Ishikawa (cell line): Measurements from ENCODE around the gene GAB3.

Source experiments
- CEBPB ChIP-seq: IDR thresholded peaks from 2 replicates; pipeline ENCODE4 v1.6.1; 2012
- CREB1 ChIP-seq: IDR thresholded peaks from 2 replicates; pipeline ENCODE4 v1.6.1; 2012; ENCODE audit warnings: low read depth
- EGR1 ChIP-seq: IDR thresholded peaks from 2 replicates; pipeline ENCODE4 v1.6.1; 2012
- EP300 ChIP-seq: IDR thresholded peaks from 2 replicates; pipeline ENCODE4 v1.6.1; 2012; ENCODE audit warnings: borderline replicate concordance
- FOXM1 ChIP-seq: IDR thresholded peaks from 2 replicates; pipeline ENCODE4 v1.6.1; 2012; ENCODE audit warnings: low read depth, borderline replicate concordance
- MAX ChIP-seq: IDR thresholded peaks from 2 replicates; pipeline ENCODE4 v1.6.1; 2012
- NFIC ChIP-seq: IDR thresholded peaks from 2 replicates; pipeline ENCODE4 v1.6.1; 2012
- RAD21 ChIP-seq: IDR thresholded peaks from 2 replicates; pipeline ENCODE4 v1.6.1; 2012; ENCODE audit warnings: low read depth
- REST ChIP-seq: IDR thresholded peaks from 2 replicates; pipeline ENCODE4 v1.6.1; 2012; ENCODE audit warnings: low read depth, mild to moderate bottlenecking
- TAF1 ChIP-seq: IDR thresholded peaks from 2 replicates; pipeline ENCODE4 v1.6.1; 2012; ENCODE audit warnings: low read depth, mild to moderate bottlenecking
- TCF12 ChIP-seq: IDR thresholded peaks from 2 replicates; pipeline ENCODE4 v1.6.1; 2012; ENCODE audit warnings: low read depth
- TEAD4 ChIP-seq: IDR thresholded peaks from 2 replicates; pipeline ENCODE4 v1.6.1; 2012
- USF1 ChIP-seq: IDR thresholded peaks from 2 replicates; pipeline ENCODE4 v1.6.1; 2012
- YY1 ChIP-seq: IDR thresholded peaks from 2 replicates; pipeline ENCODE4 v1.6.1; 2012; ENCODE audit warnings: low read depth
- ZBTB7A ChIP-seq: IDR thresholded peaks from 2 replicates; pipeline ENCODE4 v1.6.1; 2012; ENCODE audit warnings: low read depth

GAB3 gene

GRCh38 chrX:154780968-154781367 is 30.1 kb upstream of the GAB3 start:
- no peak for TF ChIP-seq CEBPB

GRCh38 chrX:154779261-154779660 is 28.4 kb upstream of the GAB3 start:
- no peak for TF ChIP-seq TAF1
- TF ChIP-seq CREB1: no peak
- no peak for TF ChIP-seq EGR1
- TF ChIP-seq RAD21: no peak
- no peak for TF ChIP-seq FOXM1
- no peak for TF ChIP-seq YY1
- no peak for TF ChIP-seq TCF12
- no peak for TF ChIP-seq TEAD4
- no peak for TF ChIP-seq CEBPB
- no peak for TF ChIP-seq EP300

- TF ChIP-seq EP300: no peak
- TF ChIP-seq MAX: no peak
- TF ChIP-seq USF1: no peak
- TF ChIP-seq EGR1: no peak
- no peak for TF ChIP-seq RAD21
Observed at GRCh38 chrX:154776753-154777152, 25.9 kb upstream of the GAB3 start.

- no peak for TF ChIP-seq USF1
- TF ChIP-seq CEBPB: no peak
- TF ChIP-seq FOXM1: no peak
- TF ChIP-seq MAX: no peak
- TF ChIP-seq TEAD4: no peak
- TF ChIP-seq EGR1: no peak
- TF ChIP-seq TCF12: no peak
- TF ChIP-seq NFIC: no peak
- no peak for TF ChIP-seq RAD21
- no peak for TF ChIP-seq TAF1
- no peak for TF ChIP-seq ZBTB7A
- no peak for TF ChIP-seq YY1
- TF ChIP-seq EP300: no peak
- no peak for TF ChIP-seq CREB1
- TF ChIP-seq REST: no peak
Observed at GRCh38 chrX:154775419-154776349, 24.8 kb upstream of the GAB3 start.

- TF ChIP-seq REST: no peak
- TF ChIP-seq NFIC: no peak
- TF ChIP-seq CEBPB: no peak
- no peak for TF ChIP-seq YY1
- no peak for TF ChIP-seq RAD21
- no peak for TF ChIP-seq CREB1
- TF ChIP-seq ZBTB7A: no peak
- TF ChIP-seq USF1: no peak
- no peak for TF ChIP-seq TAF1
- TF ChIP-seq FOXM1: no peak
- no peak for TF ChIP-seq EGR1
- no peak for TF ChIP-seq EP300
Observed at GRCh38 chrX:154774622-154775021, 23.7 kb upstream of the GAB3 start.
